PFSK-1 (cell line): ENCODE data around the gene GADD45GIP1.

Source experiments
- FOXP2 ChIP-seq: optimal IDR thresholded peaks from 2 replicates; pipeline ENCODE3; 2011; ENCODE audit warnings: borderline replicate concordance, control low read depth, inconsistent platforms; ENCODE audit not compliant: insufficient read depth; ENCODE audit errors: extremely low read length, extremely low read depth
- POLR2AphosphoS5 ChIP-seq: IDR thresholded peaks from 2 replicates; pipeline ENCODE4 v1.6.1; 2012; ENCODE audit warnings: low read depth, mild to moderate bottlenecking, control low read depth, low read length, moderate library complexity
- REST ChIP-seq, 2 experiments: IDR thresholded peaks; 2 replicates each; pipeline versions ENCODE4 v1.6.1 to v1.8.0; 2011 to 2012; ENCODE audit warnings: low read depth in 2 of 2, low read length in 2 of 2, control low read depth in 1 of 2, inconsistent platforms in 1 of 2, mild to moderate bottlenecking in 1 of 2, moderate library complexity in 1 of 2; ENCODE audit not compliant: insufficient read depth in 1 of 2
- SIN3A ChIP-seq: IDR thresholded peaks from 2 replicates; pipeline ENCODE4 v1.6.1; 2012; ENCODE audit warnings: mild to moderate bottlenecking, low read length, moderate library complexity, borderline replicate concordance; ENCODE audit not compliant: insufficient read depth
- TAF1 ChIP-seq: IDR thresholded peaks from 2 replicates; pipeline ENCODE4 v1.6.1; 2012; ENCODE audit warnings: low read length, control low read depth, borderline replicate concordance; ENCODE audit not compliant: insufficient read depth

The GADD45GIP1 gene

GRCh38 chr19:12983091-12983490 is 26.1 kb upstream of the GADD45GIP1 start:
- TF ChIP-seq TAF1 (no peak), SIN3A (no peak), FOXP2 (no peak), REST (IDR thresholded peaks at IDR 0.05; ENCODE audit: insufficient read depth in 1 of 2, low read depth in 2 of 2, low read length in 2 of 2) (no peak), POLR2AphosphoS5 (no peak)

GRCh38 chr19:12982648-12983047 is 25.6 kb upstream of the GADD45GIP1 start:
- no peak for TF ChIP-seq POLR2AphosphoS5
- no peak for TF ChIP-seq SIN3A
- no peak for TF ChIP-seq REST (IDR thresholded peaks at IDR 0.05; ENCODE audit: insufficient read depth in 1 of 2, low read depth in 2 of 2, low read length in 2 of 2)
- TF ChIP-seq FOXP2, result no peak
- TF ChIP-seq TAF1, result no peak

- TF ChIP-seq FOXP2 (no peak), REST (IDR thresholded peaks at IDR 0.05; ENCODE audit: insufficient read depth in 1 of 2, low read depth in 2 of 2, low read length in 2 of 2) (no peak), SIN3A (no peak), POLR2AphosphoS5 (no peak), TAF1 (no peak)
These were observed 23.0 kb upstream of the GADD45GIP1 start for GRCh38 chr19:12979974-12980373.

GRCh38 chr19:12975221-12975741 is 18.3 kb upstream of the GADD45GIP1 start:
- TF ChIP-seq POLR2AphosphoS5 (no peak), FOXP2 (no peak), REST (IDR thresholded peaks at IDR 0.05; ENCODE audit: insufficient read depth in 1 of 2, low read depth in 2 of 2, low read length in 2 of 2) (no peak), TAF1 (no peak), SIN3A (no peak)

- TF ChIP-seq FOXP2 (no peak), TAF1 (no peak), POLR2AphosphoS5 (no peak), REST (IDR thresholded peaks at IDR 0.05; ENCODE audit: insufficient read depth in 1 of 2, low read depth in 2 of 2, low read length in 2 of 2) (no peak), SIN3A (no peak)
These were observed 17.5 kb upstream of the GADD45GIP1 start for GRCh38 chr19:12974301-12975220.
